HUES64 (cell line): ENCODE measurements around the gene RAB40B.

Experiments
- H3K27ac ChIP-seq: 2 replicates; pipeline ENCODE4 v1.7.0; 2013; ENCODE audit warnings: low read depth, low read length, inconsistent platforms
- H3K27me3 ChIP-seq: 2 replicates; pipeline ENCODE4 v1.6.1; 2013; ENCODE audit warnings: mild to moderate bottlenecking, low read length; ENCODE audit not compliant: insufficient read depth
- H3K36me3 ChIP-seq: 2 replicates; pipeline ENCODE4 v1.6.1; 2013; ENCODE audit warnings: mild to moderate bottlenecking, low read length; ENCODE audit not compliant: insufficient read depth
- H3K4me1 ChIP-seq: 2 replicates; pipeline ENCODE4 v1.6.1; 2013; ENCODE audit warnings: mild to moderate bottlenecking, low read length, moderate library complexity; ENCODE audit not compliant: insufficient read depth
- H3K4me3 ChIP-seq: 2 replicates; pipeline ENCODE4 v1.5.1; 2013; ENCODE audit warnings: mild to moderate bottlenecking, low read length, moderate library complexity
- H3K9ac ChIP-seq: 2 replicates; pipeline ENCODE4 v1.6.1; 2013; ENCODE audit warnings: mild to moderate bottlenecking, low read depth, low read length
- H3K9me3 ChIP-seq: 2 replicates; pipeline ENCODE4 v1.6.1; 2013; ENCODE audit warnings: low read depth, low read length; ENCODE audit not compliant: insufficient read depth
- WGBS: fragments of 150-250, 120-280 bp; methylation state at CpG from one replicate; pipeline ENCODE4 v1.1.7; 2013; ENCODE audit warnings: missing lambda C conversion rate; 5-methylcytosine and 5-hydroxymethylcytosine counted together

Gene RAB40B

DNA sequence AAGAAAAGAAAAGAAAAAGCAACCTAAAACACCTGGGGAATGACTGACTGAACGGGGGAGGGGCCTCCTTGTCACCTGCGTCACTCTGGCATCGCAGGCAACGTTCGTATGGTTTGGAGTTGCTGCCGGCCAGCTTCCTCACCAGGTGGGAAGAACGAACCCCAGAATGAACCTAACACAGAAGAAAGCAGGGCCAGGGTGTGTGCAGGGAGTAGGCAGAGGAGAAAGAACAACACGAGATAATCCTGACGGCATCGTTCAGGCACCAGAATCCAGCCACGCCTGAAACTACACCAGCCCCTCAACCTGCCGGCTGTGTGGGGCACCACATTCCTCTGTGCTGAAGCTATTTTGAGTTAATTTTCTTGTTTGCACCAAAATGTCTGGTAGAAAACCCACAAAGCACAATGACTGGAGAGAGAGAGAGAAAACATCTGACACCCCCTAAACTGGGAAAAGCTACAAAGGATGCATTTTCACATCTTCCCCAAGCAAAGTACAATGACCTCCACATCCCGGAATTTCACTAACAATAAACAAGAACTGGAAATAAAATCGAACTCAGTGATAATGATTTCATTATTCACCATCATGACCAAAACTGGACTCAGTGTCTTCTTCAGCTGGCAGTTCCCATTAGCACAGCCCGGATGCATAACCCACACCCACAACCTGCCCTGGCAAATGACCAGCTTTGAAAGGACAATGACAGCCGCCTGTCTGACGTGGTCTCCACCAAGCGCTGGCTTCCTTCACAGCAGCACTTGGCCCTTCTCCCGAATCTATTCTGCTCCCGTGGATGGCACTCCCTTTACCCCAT, 23.6 kb downstream of the RAB40B start:
- 90% methylated on average over 19 of the region's 20 CpGs for WGBS
- H3K27ac ChIP-seq, result no peak overlapping the region
- no peaks in the 10 kb centered on the region for H3K36me3 ChIP-seq
- H3K4me3 ChIP-seq, result no peak overlapping the region
- H3K27me3 ChIP-seq, result no peaks in the 10 kb centered on the region
- no peaks in the 10 kb centered on the region for H3K4me1 ChIP-seq
- H3K9ac ChIP-seq, result no peak overlapping the region
- H3K9me3 ChIP-seq, result no peaks in the 10 kb centered on the region

DNA sequence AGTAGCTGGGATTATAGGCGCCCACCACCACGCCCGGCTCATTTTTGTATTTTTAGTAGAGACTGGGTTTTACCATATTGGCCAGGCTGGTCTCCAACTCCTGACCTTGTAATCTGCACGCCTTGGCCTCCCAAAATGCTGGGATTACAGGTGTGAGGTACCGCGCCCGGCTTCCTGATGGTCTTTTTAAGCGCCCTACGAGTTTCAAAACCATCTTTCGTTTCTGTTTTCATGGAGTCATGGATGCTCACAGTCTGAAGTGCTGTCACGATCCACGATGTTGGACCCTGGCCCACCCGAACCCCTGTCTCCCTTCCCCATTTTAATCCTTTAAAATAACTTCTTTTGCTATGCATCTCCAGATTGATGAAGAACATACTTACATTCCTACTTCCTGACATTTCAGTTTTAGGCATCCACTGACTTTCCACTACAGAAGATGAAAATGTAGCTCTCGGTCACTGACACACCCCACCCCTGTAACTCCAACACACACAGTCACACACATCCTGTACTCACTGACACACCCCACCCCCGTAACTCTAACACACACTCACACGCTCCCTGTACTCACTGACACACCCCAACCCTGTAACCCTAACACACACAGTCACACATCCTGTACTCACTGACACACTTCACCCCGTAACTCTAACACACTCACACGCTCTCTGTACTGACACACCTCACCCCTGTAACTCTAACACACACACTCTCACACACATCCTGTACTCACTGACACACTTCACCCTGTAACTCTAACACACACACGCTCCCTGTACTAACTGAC, 27.6 kb downstream of the RAB40B start:
- no peak overlapping the region for H3K9ac ChIP-seq
- no peaks in the 10 kb centered on the region for H3K9me3 ChIP-seq
- no peak overlapping the region for H3K4me3 ChIP-seq
- H3K4me1 ChIP-seq, result no peaks in the 10 kb centered on the region
- 91% methylated on average over 19 of the region's 19 CpGs for WGBS
- no peaks in the 10 kb centered on the region for H3K36me3 ChIP-seq
- no peak overlapping the region for H3K27ac ChIP-seq
- no peaks in the 10 kb centered on the region for H3K27me3 ChIP-seq

DNA sequence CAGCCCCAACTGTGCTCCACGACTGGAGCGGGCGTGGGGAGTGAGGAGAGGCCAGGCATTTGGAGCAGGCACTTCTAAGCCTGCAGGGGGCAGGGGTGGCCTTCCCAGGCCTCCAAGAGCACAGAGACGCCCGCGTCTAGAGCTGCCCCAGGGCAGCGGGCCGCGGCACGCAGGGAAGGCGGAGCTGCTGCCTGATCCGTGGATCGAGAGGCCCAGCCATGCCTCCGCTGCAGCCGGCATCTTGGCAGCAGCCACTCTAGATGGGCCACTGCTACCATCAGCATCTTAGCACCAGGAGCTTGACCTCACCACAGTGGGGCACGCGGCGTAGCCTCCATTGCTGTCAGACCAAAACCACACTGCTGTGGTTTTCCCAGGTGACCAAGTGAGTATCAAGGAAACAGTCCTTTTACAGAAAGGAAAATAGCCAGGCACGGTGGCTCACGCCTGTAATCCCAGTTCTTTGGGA, 29.8 kb downstream of the RAB40B start:
- WGBS, result 35% methylated on average over 20 of the region's 20 CpGs
- Histone ChIP-seq H3K36me3 (no peaks in the 10 kb centered on the region), H3K27me3 (no peaks in the 10 kb centered on the region), H3K9me3 (no peaks in the 10 kb centered on the region), H3K4me3 (no peak overlapping the region; the same call in 1 of the 2 replicates), H3K27ac (no peak overlapping the region), H3K4me1 (no peaks in the 10 kb centered on the region), H3K9ac (no peak overlapping the region)

DNA sequence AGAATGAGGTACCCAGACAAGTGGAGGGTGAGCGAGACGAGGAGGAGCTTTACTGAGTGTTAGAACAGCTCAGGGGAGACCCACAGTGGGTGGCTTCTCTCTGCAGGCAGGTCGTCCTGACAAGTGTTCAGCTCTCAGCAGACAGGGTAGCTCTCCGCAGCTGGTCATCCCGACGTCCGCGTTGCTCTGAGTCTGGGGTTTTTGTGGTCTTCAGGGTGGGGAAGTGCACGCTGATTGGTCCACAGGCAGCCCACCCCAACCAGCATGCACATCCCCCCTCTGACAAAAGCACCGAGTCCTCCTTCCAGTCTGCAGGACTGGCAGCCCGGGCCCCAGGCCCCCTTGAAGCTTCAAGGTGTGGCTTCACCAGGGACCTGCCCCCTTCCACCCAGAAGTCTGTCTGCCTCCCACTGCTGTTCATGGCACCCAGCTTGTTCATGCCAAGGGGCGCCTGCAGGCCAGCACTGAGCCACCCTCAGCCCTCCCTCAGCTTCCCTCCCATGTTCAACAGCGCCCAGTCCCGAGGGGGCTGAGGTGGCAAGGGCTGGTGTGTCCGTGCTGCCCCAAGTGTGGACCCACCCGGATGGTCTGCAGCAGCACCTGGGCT, 30.4 kb downstream of the RAB40B start:
- WGBS, result 75% methylated on average over 15 of the region's 16 CpGs
- no peaks in the 10 kb centered on the region for H3K36me3 ChIP-seq
- no peak overlapping the region for H3K27ac ChIP-seq
- no peaks in the 10 kb centered on the region for H3K27me3 ChIP-seq
- H3K9me3 ChIP-seq, result no peaks in the 10 kb centered on the region
- no peak overlapping the region for H3K4me3 ChIP-seq
- H3K4me1 ChIP-seq, result no peaks in the 10 kb centered on the region
- no peak overlapping the region for H3K9ac ChIP-seq

DNA sequence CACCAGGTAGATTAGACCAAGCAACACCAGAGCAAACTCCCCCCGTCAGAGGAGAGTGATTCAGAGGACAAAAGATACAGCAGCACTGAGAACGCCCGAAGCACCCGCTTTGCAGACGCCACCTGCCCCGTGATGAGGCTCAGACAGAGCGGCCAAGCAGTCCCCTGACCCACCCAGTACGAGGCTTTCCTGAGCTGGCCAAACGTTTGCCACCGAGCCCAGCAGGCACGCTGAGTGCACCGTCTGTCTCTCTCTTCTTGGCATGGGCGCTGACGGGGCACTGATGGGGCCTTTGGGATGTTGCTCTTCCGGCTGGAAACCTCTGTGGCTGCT, 30.9 kb downstream of the RAB40B start:
- H3K27me3 ChIP-seq, result no peaks in the 10 kb centered on the region
- H3K9me3 ChIP-seq, result no peaks in the 10 kb centered on the region
- H3K4me3 ChIP-seq, result no peak overlapping the region
- no peak overlapping the region for H3K27ac ChIP-seq
- no peak overlapping the region for H3K9ac ChIP-seq
- 93% methylated on average over 15 of the region's 15 CpGs for WGBS
- no peaks in the 10 kb centered on the region for H3K36me3 ChIP-seq
- no peaks in the 10 kb centered on the region for H3K4me1 ChIP-seq

DNA sequence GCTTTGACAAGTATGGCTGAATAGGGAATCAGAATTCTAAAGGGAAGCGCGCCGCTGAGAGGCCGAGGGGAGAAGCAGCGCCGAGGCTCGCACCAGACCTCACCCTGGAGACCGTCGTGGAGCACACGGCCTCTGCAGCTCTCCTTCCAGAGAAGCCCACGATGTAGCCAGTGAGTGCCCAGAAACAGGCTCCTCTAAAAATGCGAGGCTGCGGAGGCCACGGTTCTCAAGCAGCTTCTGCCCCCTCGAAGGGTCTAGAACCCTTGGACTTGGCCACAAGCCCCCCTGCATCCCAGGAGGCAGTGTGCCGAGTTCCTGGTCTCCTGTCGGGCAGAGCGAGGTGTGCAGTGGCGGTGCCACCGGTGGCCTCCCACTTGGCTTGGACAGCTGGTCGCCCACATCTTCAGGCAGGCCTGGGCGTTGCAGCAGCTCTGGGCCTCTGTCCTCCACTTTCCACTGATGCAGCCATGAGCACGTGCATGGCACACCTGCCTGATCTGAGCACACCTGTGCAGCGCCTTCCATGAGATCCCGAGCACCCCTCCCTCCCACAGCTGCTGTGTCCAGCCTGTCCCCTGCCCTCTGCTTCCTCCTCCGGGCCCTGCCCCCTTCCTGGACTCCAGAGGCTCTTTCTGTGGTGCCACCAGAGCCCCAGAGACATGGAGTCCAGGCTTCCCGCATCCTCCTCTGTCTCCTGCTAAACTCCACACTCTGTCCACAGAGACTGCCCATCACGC, 31.4 kb downstream of the RAB40B start:
- H3K9ac ChIP-seq, result no peak overlapping the region
- WGBS, result 87% methylated on average over 28 of the region's 28 CpGs
- no peaks in the 10 kb centered on the region for H3K4me1 ChIP-seq
- no peaks in the 10 kb centered on the region for H3K9me3 ChIP-seq
- no peak overlapping the region for H3K4me3 ChIP-seq
- H3K36me3 ChIP-seq, result no peaks in the 10 kb centered on the region
- no peaks in the 10 kb centered on the region for H3K27me3 ChIP-seq
- H3K27ac ChIP-seq, result no peak overlapping the region

DNA sequence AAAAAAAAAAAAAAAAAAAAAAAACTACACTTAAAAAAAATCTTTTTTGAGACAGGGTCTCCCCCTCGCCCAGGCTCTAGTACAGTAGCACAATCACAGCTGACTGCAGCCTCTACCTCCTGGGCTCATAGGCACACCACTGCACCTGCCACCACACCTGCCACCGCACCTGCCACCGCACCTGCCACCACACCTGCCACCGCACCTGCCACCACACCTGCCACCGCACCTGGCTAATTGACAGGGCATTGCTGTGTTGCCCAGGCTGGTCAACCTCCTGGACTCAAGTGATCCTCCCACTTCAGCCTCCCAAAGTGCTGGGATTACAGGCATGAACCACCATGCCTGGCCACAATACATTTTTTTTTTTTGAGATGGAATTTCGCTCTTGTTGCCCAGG, 32.6 kb downstream of the RAB40B start:
- no peaks in the 10 kb centered on the region for H3K27me3 ChIP-seq
- H3K9ac ChIP-seq, result no peak overlapping the region
- H3K4me1 ChIP-seq, result no peaks in the 10 kb centered on the region
- no peak overlapping the region for H3K4me3 ChIP-seq
- H3K9me3 ChIP-seq, result no peaks in the 10 kb centered on the region
- no peak overlapping the region for H3K27ac ChIP-seq
- no peaks in the 10 kb centered on the region for H3K36me3 ChIP-seq
- WGBS, result 95% methylated on average over 6 of the region's 6 CpGs

DNA sequence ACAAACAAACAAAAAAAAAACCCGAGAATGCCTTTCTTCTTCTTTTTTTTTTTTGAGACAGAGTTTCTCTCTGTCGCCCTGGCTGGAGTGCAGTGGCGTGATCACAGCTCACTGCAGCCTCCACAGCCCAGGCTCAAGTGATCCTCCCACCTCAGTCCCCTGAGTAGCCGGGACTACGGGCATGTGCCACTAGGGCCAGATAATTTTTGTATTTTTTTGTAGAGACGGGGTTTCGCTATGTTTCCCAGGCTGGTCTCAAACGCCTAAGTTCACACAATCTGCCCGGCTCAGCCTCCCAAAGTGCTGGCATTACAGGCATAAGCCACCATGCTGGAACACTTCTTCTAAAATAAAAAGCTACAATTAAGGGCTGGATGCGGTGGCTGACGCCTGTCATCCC, 33.3 kb downstream of the RAB40B start:
- Histone ChIP-seq H3K9ac (no peak overlapping the region), H3K9me3 (no peaks in the 10 kb centered on the region), H3K27me3 (no peaks in the 10 kb centered on the region), H3K27ac (no peak overlapping the region), H3K4me3 (no peak overlapping the region), H3K4me1 (no peaks in the 10 kb centered on the region), H3K36me3 (no peaks in the 10 kb centered on the region)
- WGBS, result 92% methylated on average over 11 of the region's 11 CpGs

DNA sequence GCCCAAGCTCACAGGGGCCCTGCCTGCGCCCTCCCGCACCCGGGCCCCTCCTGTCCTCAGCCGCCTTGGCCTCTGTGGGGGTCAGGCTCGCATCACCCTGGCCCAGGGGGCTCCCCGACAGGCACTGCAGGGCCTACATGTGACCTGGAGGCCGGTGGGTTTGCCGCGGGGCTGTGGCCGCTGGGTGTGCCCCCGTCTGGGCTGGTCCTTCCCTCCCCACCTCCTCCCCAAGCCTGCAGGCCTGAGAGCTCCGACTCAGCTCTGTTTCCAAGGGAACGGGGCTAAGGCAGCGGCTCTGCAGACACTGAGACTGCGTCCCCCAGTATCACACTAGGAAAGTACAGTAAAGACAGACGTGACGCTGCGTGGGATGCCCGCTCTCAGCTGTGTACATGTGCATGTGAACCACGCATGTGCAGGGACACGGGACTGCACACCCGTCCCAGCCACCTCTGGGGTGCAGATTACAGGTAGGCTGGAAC, 33.8 kb downstream of the RAB40B start:
- no peaks in the 10 kb centered on the region for H3K4me1 ChIP-seq
- no peaks in the 10 kb centered on the region for H3K9me3 ChIP-seq
- H3K9ac ChIP-seq, result no peak overlapping the region
- H3K27me3 ChIP-seq, result no peaks in the 10 kb centered on the region
- 87% methylated on average over 22 of the region's 22 CpGs for WGBS
- H3K27ac ChIP-seq, result no peak overlapping the region
- no peaks in the 10 kb centered on the region for H3K36me3 ChIP-seq
- no peak overlapping the region for H3K4me3 ChIP-seq

DNA sequence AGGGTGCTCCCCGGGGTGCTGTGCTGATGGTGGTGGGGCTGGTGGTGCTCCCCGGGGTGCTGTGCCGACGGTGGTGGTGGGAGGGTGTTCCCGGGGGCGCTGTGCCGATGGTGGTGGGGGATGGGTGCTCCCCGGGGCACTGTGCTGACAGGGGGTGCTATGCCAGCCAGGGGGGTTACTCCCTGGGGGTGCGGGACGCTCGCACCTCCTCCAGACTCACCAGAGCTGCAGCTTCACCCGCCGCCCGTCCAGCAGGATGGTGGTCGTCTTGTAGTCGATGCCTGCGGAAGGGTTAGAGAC, 34.3 kb downstream of the RAB40B start:
- Histone ChIP-seq H3K27me3 (no peaks in the 10 kb centered on the region), H3K9me3 (no peaks in the 10 kb centered on the region), H3K36me3 (no peaks in the 10 kb centered on the region), H3K9ac (no peak overlapping the region), H3K27ac (no peak overlapping the region), H3K4me3 (no peak overlapping the region), H3K4me1 (no peaks in the 10 kb centered on the region)
- 93% methylated on average over 16 of the region's 17 CpGs for WGBS
